ENCODE data around the gene APOBEC2.

- TF ChIP-seq, protein P1, sequence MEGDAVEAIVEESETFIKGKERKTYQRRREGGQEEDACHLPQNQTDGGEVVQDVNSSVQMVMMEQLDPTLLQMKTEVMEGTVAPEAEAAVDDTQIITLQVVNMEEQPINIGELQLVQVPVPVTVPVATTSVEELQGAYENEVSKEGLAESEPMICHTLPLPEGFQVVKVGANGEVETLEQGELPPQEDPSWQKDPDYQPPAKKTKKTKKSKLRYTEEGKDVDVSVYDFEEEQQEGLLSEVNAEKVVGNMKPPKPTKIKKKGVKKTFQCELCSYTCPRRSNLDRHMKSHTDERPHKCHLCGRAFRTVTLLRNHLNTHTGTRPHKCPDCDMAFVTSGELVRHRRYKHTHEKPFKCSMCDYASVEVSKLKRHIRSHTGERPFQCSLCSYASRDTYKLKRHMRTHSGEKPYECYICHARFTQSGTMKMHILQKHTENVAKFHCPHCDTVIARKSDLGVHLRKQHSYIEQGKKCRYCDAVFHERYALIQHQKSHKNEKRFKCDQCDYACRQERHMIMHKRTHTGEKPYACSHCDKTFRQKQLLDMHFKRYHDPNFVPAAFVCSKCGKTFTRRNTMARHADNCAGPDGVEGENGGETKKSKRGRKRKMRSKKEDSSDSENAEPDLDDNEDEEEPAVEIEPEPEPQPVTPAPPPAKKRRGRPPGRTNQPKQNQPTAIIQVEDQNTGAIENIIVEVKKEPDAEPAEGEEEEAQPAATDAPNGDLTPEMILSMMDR (IDR thresholded peaks at IDR 0.05) = no peak
- TF ChIP-seq POLR2A (IDR thresholded peaks at IDR 0.05) = no peak
Measured at GRCh38 chr6:41027241-41027640, 25.8 kb upstream of the APOBEC2 start.
